NCI-H446 (cell line): ENCODE measurements around the gene FHOD1.
A peak's percentile ranks its signal among the peaks of the same experiment; 100 is the strongest.

Source experiments
- DNase-seq, 2 experiments: peaks; one replicate each; lab custom pipeline; 2025; lab: John Stamatoyannopoulos, UW

The FHOD1 gene

GRCh38 chr16:67247192-67248072 is at the start of gene FHOD1:
FHOD1 (minus strand) TSS chr16:67247481; CDS start chr16:67247410, 71 bp downstream.
- DNase-seq = peak; percentile 42 to 89

GRCh38 chr16:67296420-67296819 is 49.1 kb upstream of the FHOD1 start:
- no peak for DNase-seq

GRCh38 chr16:67294938-67295361 is 47.7 kb upstream of the FHOD1 start:
- DNase-seq = no peak

DNA sequence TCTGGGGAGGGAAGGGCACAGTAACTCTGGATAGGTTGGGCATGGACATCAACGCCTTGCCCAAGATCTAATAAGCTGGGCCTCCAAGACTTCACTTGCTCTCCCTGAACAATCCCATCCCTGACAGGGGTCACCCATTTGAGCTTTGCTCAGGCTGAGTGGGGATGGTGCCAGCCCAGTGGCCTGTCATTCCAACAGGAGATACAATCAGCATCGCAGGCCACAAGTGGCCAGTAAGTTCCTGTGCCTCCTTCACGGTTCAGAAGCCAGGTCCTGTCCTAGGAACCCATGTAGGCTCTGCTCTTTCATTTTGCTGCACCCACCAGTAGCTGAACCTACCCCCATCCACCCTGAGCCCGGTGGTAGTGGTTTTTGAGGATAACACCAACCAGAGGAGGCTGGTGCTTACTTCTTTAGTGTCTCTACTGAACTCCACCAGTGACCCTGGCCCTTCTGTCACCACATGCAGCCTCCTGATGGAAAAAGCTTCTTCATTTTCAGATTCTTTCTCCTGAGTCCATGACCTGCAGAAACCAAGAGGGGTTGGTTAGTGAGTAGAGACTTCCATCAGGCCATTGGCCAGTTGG is 47.0 kb upstream of the FHOD1 start:
- DNase-seq = no peak

DNA sequence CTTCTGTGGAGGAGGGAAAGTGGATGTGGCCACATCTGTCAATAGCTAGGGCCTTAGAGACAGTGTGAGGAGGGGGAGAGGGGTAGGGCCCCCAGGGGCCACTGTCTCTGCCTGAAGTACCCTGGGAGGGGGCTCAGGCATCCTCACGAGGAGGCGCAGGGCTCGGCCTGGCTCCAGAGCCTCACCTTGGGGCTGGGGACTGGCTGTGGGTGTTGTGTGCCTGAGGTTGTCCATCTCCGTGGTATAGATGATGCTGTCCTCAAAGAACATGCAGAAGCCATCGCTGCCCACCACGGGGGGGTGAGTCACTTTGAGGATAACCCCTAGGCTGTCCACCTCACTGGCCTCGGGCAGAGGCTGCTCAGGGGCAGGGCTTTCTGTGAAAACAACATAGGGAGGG is 44.2 kb upstream of the FHOD1 start:
- DNase-seq = no peak

DNA sequence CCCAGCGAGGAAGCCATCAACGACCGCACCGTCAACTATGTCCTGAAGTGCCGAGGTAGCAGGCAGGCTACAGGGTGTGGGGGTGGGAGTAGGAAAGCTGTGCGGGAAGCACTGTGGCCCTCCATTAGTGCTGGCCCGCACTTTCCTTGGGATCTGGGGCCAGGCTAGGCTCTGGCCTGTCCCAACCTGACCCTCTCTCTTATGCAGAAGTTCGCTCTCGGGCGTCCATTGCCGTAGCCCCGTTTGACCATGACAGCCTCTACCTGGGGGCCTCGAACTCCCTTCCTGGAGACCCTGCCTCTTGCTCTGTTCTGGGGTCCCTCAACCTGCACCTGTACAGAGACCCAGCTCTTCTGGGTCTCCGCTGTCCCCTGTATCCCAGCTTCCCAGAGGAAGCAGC is 40.7 kb upstream of the FHOD1 start:
- DNase-seq = no peak

GRCh38 chr16:67286441-67287235 is 39.4 kb upstream of the FHOD1 start:
- DNase-seq = no peak

GRCh38 chr16:67284699-67285646 is 37.7 kb upstream of the FHOD1 start:
- DNase-seq = no peak

GRCh38 chr16:67283826-67284555 is 36.7 kb upstream of the FHOD1 start:
- DNase-seq = no peak

DNA sequence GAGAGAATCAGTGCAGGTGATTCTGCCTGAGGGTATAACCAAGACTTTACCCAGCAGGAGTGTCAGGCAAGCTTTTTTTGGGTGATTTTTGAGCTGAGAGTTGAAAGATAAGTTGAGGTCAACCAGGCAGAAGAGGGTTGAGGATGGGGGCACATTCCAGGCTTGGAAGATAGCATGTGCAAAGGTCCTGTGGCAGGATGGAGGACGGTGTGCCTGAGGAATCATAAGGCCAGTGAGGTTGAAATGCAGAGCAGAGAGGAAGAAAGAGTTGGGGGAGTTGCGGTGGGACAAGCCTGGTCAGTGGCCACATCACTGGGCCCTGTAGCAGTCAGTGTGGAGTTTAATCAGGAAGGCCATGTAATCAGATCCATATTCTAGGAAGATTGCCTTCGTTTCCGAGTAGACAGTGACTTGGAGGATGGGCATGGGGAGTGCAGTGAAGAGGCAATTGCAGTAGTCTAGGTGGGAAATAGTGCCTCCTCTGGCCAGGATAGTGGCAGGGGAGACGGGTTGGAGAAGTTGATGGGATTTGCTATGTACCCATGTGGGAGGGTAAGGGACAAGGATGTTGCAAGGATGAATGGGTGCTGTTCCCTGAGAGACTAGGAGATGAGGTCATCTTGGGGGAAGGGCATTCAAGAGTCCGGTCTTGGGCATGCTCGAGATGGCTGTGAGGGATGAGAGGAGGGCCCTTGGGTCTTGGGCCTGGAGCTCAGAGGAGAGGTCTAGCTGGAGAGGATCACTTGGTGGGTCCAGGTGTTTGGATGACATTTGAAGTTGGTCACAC is 36.0 kb upstream of the FHOD1 start:
- DNase-seq = no peak

DNA sequence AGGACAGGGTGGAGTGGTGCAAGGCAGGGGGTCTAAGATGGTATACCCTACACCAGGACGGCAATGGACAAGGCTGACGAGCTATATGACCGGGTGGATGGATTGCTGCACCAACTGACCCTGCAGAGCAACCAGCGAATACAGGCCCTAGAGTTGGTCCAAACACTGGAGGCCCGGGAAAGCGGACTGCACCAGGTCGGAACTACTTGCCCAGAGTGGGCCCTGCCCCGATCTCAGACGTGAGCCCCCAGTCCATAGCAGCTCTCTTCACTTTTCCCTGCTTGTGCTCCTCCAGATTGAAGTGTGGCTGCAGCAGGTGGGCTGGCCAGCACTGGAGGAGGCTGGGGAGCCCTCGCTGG is 35.1 kb upstream of the FHOD1 start:
- no peak for DNase-seq

DNA sequence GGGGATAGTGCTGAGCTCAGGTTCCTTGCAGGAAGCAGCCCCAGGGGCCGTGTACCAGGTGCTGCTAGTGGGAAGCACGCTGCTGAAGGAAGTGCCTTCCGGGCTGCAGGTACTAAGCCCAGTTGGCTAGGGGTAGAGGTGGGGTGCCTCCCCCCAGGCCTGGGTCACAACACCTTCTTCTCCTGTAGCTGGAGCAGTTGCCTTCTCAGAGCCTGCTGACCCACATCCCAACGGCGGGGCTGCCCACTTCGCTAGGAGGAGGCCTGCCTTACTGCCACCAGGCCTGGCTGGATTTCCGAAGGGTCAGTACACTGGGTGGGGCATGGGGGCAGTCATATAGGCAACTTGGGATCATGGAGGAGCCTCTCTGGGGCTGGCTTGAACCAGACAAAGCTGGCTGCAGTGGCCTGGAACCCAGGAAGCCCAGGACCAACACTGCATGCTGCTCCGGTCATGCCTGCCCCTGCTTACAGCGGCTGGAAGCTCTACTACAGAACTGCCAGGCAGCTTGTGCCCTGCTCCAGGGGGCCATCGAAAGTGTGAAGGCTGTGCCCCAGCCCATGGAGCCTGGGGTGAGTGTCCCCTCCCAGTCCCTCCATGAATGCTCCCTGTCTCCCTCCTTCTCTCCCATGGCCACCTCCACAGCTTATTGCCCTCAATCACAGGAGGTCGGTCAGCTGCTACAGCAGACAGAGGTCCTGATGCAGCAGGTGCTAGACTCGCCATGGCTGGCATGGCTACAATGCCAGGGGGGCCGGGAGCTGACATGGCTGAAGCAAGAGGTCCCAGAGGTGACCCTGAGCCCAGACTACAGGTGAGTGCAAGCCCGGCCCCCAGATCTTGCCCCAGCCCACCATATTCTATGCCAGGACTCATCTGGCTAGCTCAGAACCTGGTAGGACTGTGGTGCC is 34.5 kb upstream of the FHOD1 start:
- DNase-seq = no peak

DNA sequence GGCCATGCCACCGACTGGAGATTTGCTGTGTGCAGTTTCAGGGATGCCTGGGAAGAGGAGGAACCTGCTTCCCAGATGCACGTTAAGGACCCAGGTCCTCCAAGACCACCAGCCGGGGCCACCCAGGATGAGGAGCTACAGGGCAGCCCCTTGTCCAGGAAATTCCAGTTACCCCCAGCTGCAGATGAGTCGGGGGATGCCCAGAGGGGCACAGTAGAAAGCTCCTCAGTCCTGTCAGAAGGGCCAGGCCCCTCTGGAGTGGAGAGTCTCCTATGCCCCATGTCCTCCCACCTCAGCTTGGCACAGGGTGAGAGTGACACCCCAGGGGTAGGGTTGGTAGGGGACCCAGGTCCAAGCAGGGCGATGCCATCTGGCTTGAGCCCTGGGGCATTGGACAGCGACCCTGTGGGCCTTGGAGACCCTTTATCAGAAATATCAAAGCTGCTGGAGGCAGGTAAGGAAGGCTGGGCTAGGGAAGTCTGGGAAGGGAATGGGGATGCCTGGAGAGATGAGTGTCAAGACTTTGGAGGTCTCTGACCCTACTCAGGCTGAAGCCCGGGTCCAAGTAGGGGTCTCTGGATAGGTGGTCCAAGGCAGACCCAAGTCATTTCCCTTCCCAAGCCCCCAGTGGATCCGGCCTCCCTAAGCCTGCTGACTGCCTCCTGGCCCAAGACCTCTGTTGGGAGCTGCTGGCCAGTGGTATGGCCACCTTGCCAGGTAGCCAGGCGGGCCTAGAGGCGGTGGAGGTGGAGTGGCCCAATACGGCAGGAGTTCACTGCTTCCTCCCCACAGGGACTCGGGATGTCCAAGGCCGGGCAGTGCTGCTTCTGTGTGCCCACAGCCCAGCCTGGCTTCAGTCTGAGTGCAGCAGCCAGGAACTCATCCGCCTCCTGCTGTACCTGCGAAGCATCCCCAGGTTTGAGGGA is 33.1 kb upstream of the FHOD1 start:
- DNase-seq = no peak

DNA sequence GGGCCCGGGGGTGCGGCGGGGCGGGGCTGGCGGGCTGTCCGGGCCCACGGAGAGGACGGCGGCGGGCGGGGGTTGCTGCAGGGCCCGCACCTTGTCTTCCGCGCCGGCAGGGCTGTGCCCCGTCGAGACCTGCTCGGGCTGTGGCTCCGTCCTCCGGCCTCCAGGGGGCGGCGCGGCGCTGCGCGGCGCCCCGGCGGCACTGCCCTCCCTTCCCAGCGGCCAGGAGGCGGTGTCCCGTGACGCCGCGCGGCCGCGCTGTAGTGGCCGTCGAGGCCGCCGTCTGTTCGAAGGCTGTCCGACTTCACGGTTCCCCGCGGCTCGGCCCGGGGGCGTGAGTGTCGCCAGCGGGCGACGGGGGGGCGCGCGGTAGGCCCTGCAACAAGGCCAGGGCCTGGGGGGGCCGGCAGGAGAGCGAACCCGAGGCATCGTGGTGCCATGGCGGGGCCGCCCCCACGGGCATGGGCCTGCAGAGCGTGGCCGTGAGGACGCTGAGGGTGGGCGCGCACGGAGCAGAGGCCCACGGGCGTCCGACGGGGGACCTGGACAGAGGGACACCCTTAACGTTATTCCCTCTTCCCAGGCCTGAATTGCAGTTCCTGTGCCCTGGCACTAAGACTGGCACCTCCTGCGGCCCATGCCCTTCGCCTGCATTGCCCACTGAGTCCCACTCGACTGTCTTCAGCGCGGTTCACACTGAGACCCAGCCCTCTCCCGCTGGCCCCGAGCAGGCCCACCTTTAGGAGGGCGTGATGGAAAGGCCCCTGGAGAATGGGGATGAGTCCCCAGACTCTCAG is 32.2 kb upstream of the FHOD1 start, which contains the start of gene PLEKHG4:
PLEKHG4 (plus strand) TSS at position 237 of the 794 bp plus-strand sequence; CDS start at position 750, 513 bp downstream.
- peak; percentile 24 to 69 for DNase-seq

DNA sequence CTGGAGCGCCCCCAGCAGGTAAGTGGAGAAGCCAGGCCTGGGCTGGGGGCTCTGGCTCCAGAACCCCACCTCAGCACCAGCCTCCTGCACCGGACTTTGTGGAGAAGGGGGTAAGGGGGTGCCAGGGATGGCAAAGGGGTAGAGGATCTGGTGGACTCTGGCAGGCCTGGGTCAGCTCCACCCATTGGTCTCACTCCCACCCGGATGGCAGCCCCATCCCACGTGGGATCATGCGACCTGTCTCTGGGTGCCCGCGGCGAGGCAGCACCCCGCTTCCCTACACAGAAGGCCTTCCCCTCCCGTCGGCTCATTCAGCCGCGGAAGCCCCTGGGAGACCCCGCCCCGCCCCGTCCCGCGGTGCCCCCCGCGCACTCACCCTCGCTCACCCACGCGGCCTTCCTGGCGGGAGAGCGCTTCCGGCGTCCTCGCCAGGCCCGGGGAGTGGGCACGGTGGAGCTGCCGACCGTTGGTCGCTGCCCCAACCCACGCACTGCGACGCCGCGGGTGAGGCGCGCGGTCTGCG is 31.6 kb upstream of the FHOD1 start:
- DNase-seq = peak in 1 of 2 experiments; percentile 69

- peak in 1 of 2 experiments; percentile 41 for DNase-seq
Observed at GRCh38 chr16:67277999-67278772, 30.9 kb upstream of the FHOD1 start.
